A549 treated with AZD9567 at 1 μM for 4 hours (cell line): ENCODE measurements around the gene GTF2F1. TPM values are rescaled to one million over a fixed set of nuclear protein-coding genes. Genes with fewer than 3 reads are reported as not detected.

Experiments used
- total RNA-seq: library from RNA; stranded (reverse); fragments of 200-300 nt; extraction: Qiagen RNA extraction; gene quantifications from 5 replicates; pipeline ENCODE4 v1.2.3, GENCODE V29; 2022; ENCODE audit not compliant: insufficient read depth

The GTF2F1 gene
- total RNA-seq, result 50.9 to 58.1 TPM (median 55.8 TPM) in 5 replicates

GRCh38 chr19:6393074-6393982 lies at the start of gene GTF2F1:
TSS of gene GTF2F1 (minus strand) at chr19:6393164. CDS start at chr19:6392995, 169 bp downstream.

GRCh38 chr19:6433663-6434062 lies 40.7 kb upstream of the GTF2F1 start, which contains the start of gene SLC25A41:
TSS of gene SLC25A41 (minus strand) at chr19:6433763. CDS start at chr19:6433693, 70 bp downstream.

GRCh38 chr19:6424195-6424938 lies 31.4 kb upstream of the GTF2F1 start, which contains the start of gene KHSRP:
TSS of gene KHSRP (minus strand) at chr19:6424811. CDS start at chr19:6424701, 110 bp downstream.

GRCh38 chr19:6375411-6376010 lies 17.5 kb downstream of the GTF2F1 start, which contains the start of gene PSPN:
TSS of gene PSPN (minus strand) at chr19:6375933. CDS start at chr19:6375849, 84 bp downstream.

GRCh38 chr19:6372594-6373095 lies 20.3 kb downstream of the GTF2F1 start, which contains the start of gene ALKBH7:
TSS of gene ALKBH7 (plus strand) at chr19:6372794. CDS start at chr19:6372821, 27 bp downstream.

GRCh38 chr19:6333439-6333838 lies 59.5 kb downstream of the GTF2F1 start, which contains the start of gene ACER1:
TSS of gene ACER1 (minus strand) at chr19:6333612. CDS start at chr19:6333551, 61 bp downstream.

Other genes with a start within 250 kb of the GTF2F1 start
- 15.5 to 23.5 TPM (median 22.5 TPM) in 5 replicates for gene MLLT1, start 113.2 kb downstream of the GTF2F1 start, total RNA-seq
- gene ACER1, start 59.6 kb downstream of the GTF2F1 start, total RNA-seq, result not detected in 5 replicates
- gene CLPP, start 31.6 kb downstream of the GTF2F1 start, total RNA-seq, result 44.4 to 67.8 TPM (median 64.3 TPM) in 5 replicates
- 24.2 to 39.3 TPM (median 36.1 TPM) in 5 replicates for gene ALKBH7, start 20.4 kb downstream of the GTF2F1 start, total RNA-seq
- 0.67 to 0.97 TPM (median 0.83 TPM) in 5 replicates for gene PSPN, start 17.2 kb downstream of the GTF2F1 start, total RNA-seq
- gene KHSRP, start 31.6 kb upstream of the GTF2F1 start, total RNA-seq, result 194 to 216 TPM (median 210 TPM) in 5 replicates
- 0.05 to 0.13 TPM (median 0.10 TPM) in 4 of 5 replicates, not detected in the other for gene SLC25A41, start 40.6 kb upstream of the GTF2F1 start, total RNA-seq
- 9.9 to 18.9 TPM (median 18.1 TPM) in 5 replicates for gene SLC25A23, start 66.6 kb upstream of the GTF2F1 start, total RNA-seq
- 2.9 to 4.1 TPM (median 3.6 TPM) in 5 replicates for gene CRB3, start 71.1 kb upstream of the GTF2F1 start, total RNA-seq
- 0.14 to 0.31 TPM (median 0.26 TPM) in 4 of 5 replicates, not detected in the other for gene DENND1C, start 88.6 kb upstream of the GTF2F1 start, total RNA-seq
- gene TUBB4A, start 109.1 kb upstream of the GTF2F1 start, total RNA-seq, result 2.3 to 6.7 TPM (median 6.5 TPM) in 5 replicates
- gene TNFSF9, start 137.9 kb upstream of the GTF2F1 start, total RNA-seq, result 3.7 to 5.9 TPM (median 4.7 TPM) in 5 replicates
- 8.4 to 24.7 TPM (median 19.9 TPM) in 5 replicates for gene CD70, start 198.0 kb upstream of the GTF2F1 start, total RNA-seq